WERI-Rb-1 (cell line): Measurements from ENCODE around the gene MAPKAP1.

ENCODE experiments used
- DNase-seq: peaks from one replicate; pipeline ENCODE4 v3.0.0-alpha.2; 2020
- H3K27ac ChIP-seq: fragments of 250-450 bp; sonication (Bioruptor Pico); 2 replicates; pipeline ENCODE4 v1.5.1; 2020; ENCODE audit warnings: mild to moderate bottlenecking, moderate library complexity
- H3K27me3 ChIP-seq: fragments of 250-450 bp; sonication (Bioruptor Pico); 2 replicates; pipeline ENCODE4 v1.5.1; 2021; ENCODE audit warnings: mild to moderate bottlenecking, low read depth, moderate library complexity; ENCODE audit not compliant: insufficient read depth, severe bottlenecking
- H3K36me3 ChIP-seq: fragments of 250-450 bp; sonication (Bioruptor Pico); 2 replicates; pipeline ENCODE4 v1.5.1; 2020; ENCODE audit warnings: mild to moderate bottlenecking, moderate library complexity
- H3K4me3 ChIP-seq: 2 replicates; pipeline ENCODE4 v1.5.1; 2011; ENCODE audit warnings: low read depth, mild to moderate bottlenecking, control low read depth, low read length
- H3K9me3 ChIP-seq: fragments of 250-450 bp; sonication (Bioruptor Pico); 2 replicates; pipeline ENCODE4 v1.5.1; 2021; ENCODE audit warnings: mild to moderate bottlenecking, moderate library complexity; ENCODE audit not compliant: severe bottlenecking
- TF ChIP-seq, protein P1 (sequence below): IDR thresholded peaks from 2 replicates; pipeline ENCODE4 v1.5.1; 2011; ENCODE audit warnings: low read depth, mild to moderate bottlenecking, control low read depth, inconsistent platforms, low read length

The MAPKAP1 gene

DNA sequence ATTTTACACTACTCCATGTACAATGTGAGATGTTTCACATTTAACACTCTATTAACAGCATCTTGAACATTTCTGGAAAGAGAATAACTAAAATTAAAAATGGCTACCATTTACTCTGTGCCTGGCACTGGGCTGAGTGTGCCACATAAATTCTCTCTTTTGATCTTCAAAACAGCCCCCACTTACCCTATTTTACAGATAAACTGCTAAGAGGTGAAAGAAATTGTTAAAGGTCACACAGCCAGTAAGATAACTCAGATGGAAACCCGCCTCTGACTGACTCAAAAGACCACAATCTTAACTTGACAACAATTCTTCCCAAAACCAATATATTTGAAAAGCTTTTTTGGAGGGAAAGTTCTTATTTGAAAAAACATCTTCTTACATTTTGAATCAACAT lies 97.3 kb downstream of the MAPKAP1 start:
- H3K4me3 ChIP-seq = no peak overlapping the region
- no peaks in the 10 kb centered on the region for H3K9me3 ChIP-seq
- H3K36me3 ChIP-seq = no peaks in the 10 kb centered on the region
- no peak for DNase-seq
- H3K27ac ChIP-seq = no peak overlapping the region
- TF ChIP-seq, protein P1, sequence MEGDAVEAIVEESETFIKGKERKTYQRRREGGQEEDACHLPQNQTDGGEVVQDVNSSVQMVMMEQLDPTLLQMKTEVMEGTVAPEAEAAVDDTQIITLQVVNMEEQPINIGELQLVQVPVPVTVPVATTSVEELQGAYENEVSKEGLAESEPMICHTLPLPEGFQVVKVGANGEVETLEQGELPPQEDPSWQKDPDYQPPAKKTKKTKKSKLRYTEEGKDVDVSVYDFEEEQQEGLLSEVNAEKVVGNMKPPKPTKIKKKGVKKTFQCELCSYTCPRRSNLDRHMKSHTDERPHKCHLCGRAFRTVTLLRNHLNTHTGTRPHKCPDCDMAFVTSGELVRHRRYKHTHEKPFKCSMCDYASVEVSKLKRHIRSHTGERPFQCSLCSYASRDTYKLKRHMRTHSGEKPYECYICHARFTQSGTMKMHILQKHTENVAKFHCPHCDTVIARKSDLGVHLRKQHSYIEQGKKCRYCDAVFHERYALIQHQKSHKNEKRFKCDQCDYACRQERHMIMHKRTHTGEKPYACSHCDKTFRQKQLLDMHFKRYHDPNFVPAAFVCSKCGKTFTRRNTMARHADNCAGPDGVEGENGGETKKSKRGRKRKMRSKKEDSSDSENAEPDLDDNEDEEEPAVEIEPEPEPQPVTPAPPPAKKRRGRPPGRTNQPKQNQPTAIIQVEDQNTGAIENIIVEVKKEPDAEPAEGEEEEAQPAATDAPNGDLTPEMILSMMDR = no peak
- H3K27me3 ChIP-seq = no peaks in the 10 kb centered on the region

DNA sequence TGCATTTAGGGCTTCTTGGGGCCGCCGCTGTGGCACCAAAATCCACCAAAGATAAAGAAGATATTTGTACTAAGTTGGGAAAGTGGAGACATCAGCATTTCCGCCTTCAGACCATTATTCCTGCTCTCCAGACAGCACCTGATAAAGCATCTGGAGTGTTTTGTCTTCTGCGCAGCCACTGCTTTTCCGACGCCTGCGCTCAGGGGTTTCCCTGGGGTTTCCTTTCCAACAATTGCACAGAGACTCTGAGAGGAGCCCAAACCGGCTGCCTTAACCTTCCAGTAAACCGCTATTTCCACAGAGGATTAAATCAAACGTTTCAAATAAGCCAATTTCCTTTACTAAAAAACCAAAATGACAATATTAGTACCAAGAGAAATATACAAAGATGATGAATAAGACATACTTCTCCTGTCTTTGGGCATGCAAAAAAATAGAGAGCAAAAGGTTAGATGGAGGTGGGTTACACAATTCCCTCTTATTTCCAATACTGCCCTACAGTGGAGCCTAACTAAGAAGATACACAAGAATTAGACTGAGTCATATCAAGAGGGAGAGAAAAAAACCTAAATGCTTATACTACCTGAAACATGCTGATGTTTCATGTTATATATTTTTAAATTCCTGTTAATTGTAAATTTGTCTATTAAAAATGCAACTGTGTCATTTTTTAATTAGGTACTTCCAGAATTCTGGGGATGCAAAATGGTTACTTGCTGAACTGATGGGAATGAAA lies 98.4 kb downstream of the MAPKAP1 start:
- TF ChIP-seq, protein P1 = no peak
- Histone ChIP-seq H3K9me3 (no peaks in the 10 kb centered on the region), H3K27me3 (no peaks in the 10 kb centered on the region), H3K36me3 (no peaks in the 10 kb centered on the region), H3K4me3 (no peak overlapping the region), H3K27ac (no peak overlapping the region)
- DNase-seq = no peak

DNA sequence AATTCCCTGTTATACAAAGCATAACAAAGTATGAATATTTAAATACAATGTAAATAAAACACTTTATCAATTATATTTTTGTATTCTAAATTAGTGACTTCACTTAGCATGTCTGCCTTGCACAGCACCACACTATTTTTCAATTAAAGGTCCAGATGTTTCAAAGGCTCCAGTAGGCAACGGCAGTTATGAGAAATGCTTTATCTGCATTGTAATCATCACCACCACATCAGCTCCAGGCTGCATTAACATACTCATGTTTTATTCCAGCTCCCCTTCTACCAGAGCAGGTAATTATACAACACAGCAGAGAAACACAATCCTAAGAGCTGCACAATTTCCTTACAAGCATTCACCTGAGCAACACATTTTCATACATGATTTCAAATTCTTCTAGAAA lies 102.8 kb downstream of the MAPKAP1 start:
- Histone ChIP-seq H3K4me3 (no peak overlapping the region), H3K36me3 (no peaks in the 10 kb centered on the region), H3K9me3 (no peaks in the 10 kb centered on the region), H3K27me3 (no peaks in the 10 kb centered on the region), H3K27ac (no peak overlapping the region)
- TF ChIP-seq, protein P1 = no peak
- DNase-seq = no peak

DNA sequence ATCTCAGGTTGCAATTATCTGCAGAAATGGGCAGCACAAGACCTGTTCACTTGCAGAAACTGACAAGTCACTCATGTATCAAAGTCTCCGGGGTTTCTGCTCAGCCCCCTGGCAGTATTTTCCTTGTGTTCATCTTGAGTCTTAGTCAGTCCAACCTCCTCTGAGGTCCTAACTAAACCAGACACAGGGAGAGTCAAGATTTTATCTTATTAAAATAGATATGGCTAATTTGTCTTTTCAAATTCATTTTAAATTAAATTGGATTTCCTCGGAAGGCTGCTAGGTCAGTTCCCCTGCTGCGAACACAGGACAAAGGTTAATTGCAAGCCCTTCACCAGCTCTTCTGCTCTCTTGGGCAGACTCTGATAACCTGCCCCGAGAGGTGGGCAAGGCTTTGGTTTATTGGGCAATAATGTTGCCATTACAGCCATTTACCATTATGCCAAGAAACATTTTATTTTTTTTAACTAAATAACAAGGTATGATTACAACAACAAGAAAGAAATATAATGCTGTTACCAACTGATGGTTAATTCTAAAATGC lies 103.5 kb downstream of the MAPKAP1 start:
- TF ChIP-seq, protein P1 = no peak
- no peak for DNase-seq
- H3K27ac ChIP-seq = no peak overlapping the region
- H3K4me3 ChIP-seq = no peak overlapping the region
- H3K36me3 ChIP-seq = no peaks in the 10 kb centered on the region
- H3K9me3 ChIP-seq = no peaks in the 10 kb centered on the region
- no peaks in the 10 kb centered on the region for H3K27me3 ChIP-seq

DNA sequence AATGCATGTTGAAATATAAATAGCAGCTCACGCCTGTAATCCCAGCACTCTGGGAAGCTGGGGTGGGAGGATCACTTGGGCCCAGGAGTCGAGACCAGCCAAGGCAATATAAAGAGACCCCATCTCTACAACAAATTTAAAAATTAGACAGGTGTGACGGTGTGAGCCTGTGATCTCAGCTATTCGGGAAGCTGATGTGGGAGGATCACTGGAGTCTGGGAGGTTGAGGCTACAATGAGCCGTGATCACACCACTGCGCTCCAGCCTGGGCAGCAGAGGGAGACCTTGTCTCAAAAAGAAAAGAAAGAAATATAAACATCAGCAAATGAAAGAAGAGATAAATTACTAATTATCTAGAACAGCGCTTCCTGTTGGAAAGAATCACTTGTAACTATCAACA lies 105.0 kb downstream of the MAPKAP1 start:
- TF ChIP-seq, protein P1 = peak; percentile 35; the same call in 1 of the 2 replicates
- no peak for DNase-seq
- Histone ChIP-seq H3K27ac (no peak overlapping the region), H3K4me3 (no peak overlapping the region), H3K27me3 (no peaks in the 10 kb centered on the region), H3K36me3 (no peaks in the 10 kb centered on the region), H3K9me3 (no peaks in the 10 kb centered on the region)
